Osteocyte (in vitro differentiated cells): ENCODE results near the gene NDST3. TPM values are rescaled to one million over a fixed set of nuclear protein-coding genes. Genes with fewer than 3 reads are reported as not detected.

Experiments used
- DNase-seq: peaks from one replicate; pipeline ENCODE4 v3.0.0; 2021; ENCODE audit warnings: mixed read lengths; ENCODE audit not compliant: unreplicated experiment; ENCODE audit errors: extremely low spot score
- H3K27ac Mint-ChIP-seq: one replicate; pipeline ENCODE4 v1.8.0; 2021; ENCODE audit warnings: mild to moderate bottlenecking, mixed read lengths; ENCODE audit not compliant: unreplicated experiment
- H3K27me3 Mint-ChIP-seq: one replicate; pipeline ENCODE4 v1.8.0; 2021; ENCODE audit warnings: mixed read lengths; ENCODE audit not compliant: unreplicated experiment
- H3K36me3 Mint-ChIP-seq: one replicate; pipeline ENCODE4 v1.8.0; 2021; ENCODE audit warnings: mixed read lengths; ENCODE audit not compliant: unreplicated experiment
- H3K4me1 Mint-ChIP-seq: one replicate; pipeline ENCODE4 v1.8.0; 2021; ENCODE audit warnings: mixed read lengths; ENCODE audit not compliant: unreplicated experiment
- H3K4me3 Mint-ChIP-seq: one replicate; pipeline ENCODE4 v1.8.0; 2021; ENCODE audit warnings: mild to moderate bottlenecking, moderate library complexity, mixed read lengths; ENCODE audit not compliant: unreplicated experiment
- H3K9me3 Mint-ChIP-seq: one replicate; pipeline ENCODE4 v1.8.0; 2021; ENCODE audit warnings: mixed read lengths; ENCODE audit not compliant: unreplicated experiment
- CTCF ChIP-seq: fragments of 200-600 bp; sonication (generic); IDR thresholded peaks from 2 replicates; pipeline ENCODE4 v1.5.0; 2021; ENCODE audit warnings: antibody characterized with exemption, mild to moderate bottlenecking, moderate library complexity
- total RNA-seq: library from RNA; stranded (reverse); gene quantifications from 2 replicates; pipeline ENCODE4 v1.2.1, GENCODE V29; 2021

Gene NDST3
- total RNA-seq, 1 donor from 2014 or later, result 3.2 TPM

GRCh38 chr4:118180776-118181175, 146.5 kb downstream of the NDST3 start:
- Mint-ChIP-seq H3K4me1 (peaks cover 6% of the 10 kb centered on the region), H3K27me3 (no peaks in the 10 kb centered on the region), H3K36me3 (no peaks in the 10 kb centered on the region), H3K9me3 (no peaks in the 10 kb centered on the region), H3K4me3 (no peak overlapping the region), H3K27ac (no peak overlapping the region)
- DNase-seq, result no peak
- no peak for TF ChIP-seq CTCF

DNA sequence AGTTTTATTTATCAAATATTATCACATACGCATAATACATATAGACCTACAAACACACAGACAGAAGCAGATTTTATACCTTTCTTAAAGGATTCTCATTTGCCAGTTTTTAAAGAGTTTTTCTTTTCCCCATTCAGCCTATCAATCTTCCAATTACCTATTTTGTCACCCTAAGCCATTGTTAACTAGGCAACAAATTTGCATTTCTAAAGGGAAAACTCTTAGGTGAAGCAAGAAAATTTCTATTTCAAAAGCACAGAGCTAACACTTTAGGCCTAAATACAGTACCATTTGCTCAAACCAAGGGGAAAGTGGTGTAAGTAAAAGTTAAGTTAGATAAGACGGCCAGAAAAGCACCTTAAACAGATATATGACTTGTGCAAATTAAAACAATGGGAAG, 156.6 kb downstream of the NDST3 start:
- H3K36me3 Mint-ChIP-seq, result peaks cover 3% of the 10 kb centered on the region
- no peak for DNase-seq
- H3K4me1 Mint-ChIP-seq, result no peaks in the 10 kb centered on the region
- H3K27ac Mint-ChIP-seq, result no peak overlapping the region
- no peak for TF ChIP-seq CTCF
- peaks cover 12% of the 10 kb centered on the region for H3K9me3 Mint-ChIP-seq
- no peaks in the 10 kb centered on the region for H3K27me3 Mint-ChIP-seq
- H3K4me3 Mint-ChIP-seq, result no peak overlapping the region

GRCh38 chr4:118193421-118193820, 159.1 kb downstream of the NDST3 start:
- Mint-ChIP-seq H3K36me3 (peaks cover 3% of the 10 kb centered on the region), H3K27ac (no peak overlapping the region), H3K9me3 (peaks cover 12% of the 10 kb centered on the region), H3K27me3 (no peaks in the 10 kb centered on the region), H3K4me1 (no peaks in the 10 kb centered on the region), H3K4me3 (no peak overlapping the region)
- no peak for DNase-seq
- no peak for TF ChIP-seq CTCF

DNA sequence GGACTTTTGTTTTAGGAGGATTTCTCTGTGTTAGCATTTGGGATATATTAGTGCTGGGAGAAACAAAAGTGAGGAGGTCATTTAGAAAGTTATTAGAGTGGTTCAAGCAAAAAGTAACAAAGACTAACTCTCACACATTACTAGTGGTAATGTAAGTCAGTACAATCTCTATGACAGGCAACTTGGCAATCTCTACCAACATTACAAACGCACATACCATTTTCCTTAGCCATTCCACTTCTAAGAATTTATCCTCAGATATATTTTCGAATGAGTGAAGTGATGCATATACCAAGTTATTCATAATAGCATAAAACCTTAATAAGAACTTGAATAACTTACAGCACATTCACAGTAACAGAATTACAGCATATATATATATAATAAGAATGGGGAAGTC, 172.3 kb downstream of the NDST3 start:
- TF ChIP-seq CTCF, result no peak
- Mint-ChIP-seq H3K4me3 (no peak overlapping the region), H3K27me3 (no peaks in the 10 kb centered on the region), H3K4me1 (no peaks in the 10 kb centered on the region), H3K36me3 (peaks cover 13% of the 10 kb centered on the region), H3K27ac (no peak overlapping the region), H3K9me3 (peaks cover 19% of the 10 kb centered on the region)
- DNase-seq, result no peak

GRCh38 chr4:118213101-118213500, 178.8 kb downstream of the NDST3 start:
- Mint-ChIP-seq H3K4me1 (no peaks in the 10 kb centered on the region), H3K9me3 (no peaks in the 10 kb centered on the region), H3K36me3 (peaks cover 2% of the 10 kb centered on the region), H3K4me3 (no peak overlapping the region), H3K27ac (no peak overlapping the region), H3K27me3 (no peaks in the 10 kb centered on the region)
- TF ChIP-seq CTCF, result no peak
- DNase-seq, result no peak
